Activated CD4-positive, alpha-beta T cell treated with anti-CD3 and anti-CD28 coated beads, Interleukin-2, amount 50 U/mL, for 48 hours (primary cell): ENCODE data around the gene CACNA1C.
A peak's percentile ranks its signal among the peaks of the same experiment; 100 is the strongest.
"Not testable (repeated sequence)": the region's sequence is repeated elsewhere in the genome, so short reads cannot be mapped to it uniquely, and the experiment has no call there.

Source experiments
- DNase-seq, 2 experiments: peaks; one replicate each; pipeline ENCODE4 v3.0.0-alpha.2; 2020

The CACNA1C gene

GRCh38 chr12:2685620-2686279 lies 633.0 kb downstream of the CACNA1C start:
- not testable (repeated sequence) for DNase-seq

DNA sequence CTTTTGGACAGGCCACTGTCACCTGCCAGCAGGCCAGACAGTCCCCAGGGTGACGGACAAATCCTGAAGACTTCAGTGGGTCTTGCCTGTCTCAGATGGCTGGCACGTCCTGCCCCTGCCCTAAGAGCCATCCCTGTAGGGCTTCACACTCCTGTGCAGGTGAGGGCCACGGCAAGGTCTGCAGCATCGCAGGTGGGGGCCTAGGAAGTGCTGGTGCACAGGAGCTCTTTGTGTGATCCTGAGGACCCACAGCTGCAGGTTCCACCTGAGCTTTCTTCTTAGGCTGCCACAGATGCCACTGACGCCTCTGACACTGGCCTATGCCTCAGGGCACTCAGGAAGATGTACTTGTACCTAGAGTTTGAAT lies 633.5 kb downstream of the CACNA1C start:
- DNase-seq = no peak

- DNase-seq = no peak
These were observed 634.3 kb downstream of the CACNA1C start for GRCh38 chr12:2687058-2687457.

DNA sequence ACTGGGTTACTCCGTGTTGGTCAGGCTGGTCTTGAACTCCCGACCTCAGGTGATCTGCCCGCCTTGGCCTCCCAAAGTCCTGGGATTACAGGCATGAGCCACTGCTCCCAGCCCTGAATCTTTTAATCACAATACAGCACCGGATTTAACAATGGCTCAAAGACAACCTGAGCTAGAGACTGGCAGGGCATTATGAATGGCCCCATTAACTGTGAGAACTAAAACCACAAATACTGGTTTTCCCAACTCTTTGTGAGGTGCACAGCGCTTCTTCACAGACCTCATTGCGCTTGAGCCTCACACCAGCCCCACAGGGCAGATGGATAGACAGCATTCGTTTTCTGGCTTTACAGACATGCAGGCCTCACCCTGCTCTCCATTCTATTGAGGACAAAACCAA lies 634.9 kb downstream of the CACNA1C start:
- DNase-seq = no peak

GRCh38 chr12:2688381-2688931 lies 635.7 kb downstream of the CACNA1C start:
- DNase-seq = no peak

GRCh38 chr12:2689393-2689792 lies 636.6 kb downstream of the CACNA1C start:
- DNase-seq = no peak

DNA sequence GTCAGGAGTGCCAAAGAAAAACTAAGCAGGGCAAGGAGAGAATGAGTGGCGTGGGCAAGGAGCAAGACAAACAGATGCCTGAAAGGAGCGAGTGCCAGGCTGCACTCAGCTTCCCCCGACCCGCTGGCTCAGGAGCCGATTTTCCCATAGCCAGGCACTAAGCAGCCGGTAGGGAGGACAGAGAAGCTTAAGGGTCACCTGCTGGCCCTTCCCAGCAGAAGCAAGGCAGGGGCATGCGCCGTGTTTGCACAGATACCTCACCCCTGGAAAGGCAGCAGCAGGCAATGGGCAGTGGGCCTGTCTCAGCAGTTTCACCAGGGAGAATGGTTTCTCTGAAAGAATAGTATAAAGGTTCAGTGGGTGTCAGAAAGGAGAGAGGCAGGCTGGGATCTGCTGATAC lies 637.1 kb downstream of the CACNA1C start:
- DNase-seq = no peak

DNA sequence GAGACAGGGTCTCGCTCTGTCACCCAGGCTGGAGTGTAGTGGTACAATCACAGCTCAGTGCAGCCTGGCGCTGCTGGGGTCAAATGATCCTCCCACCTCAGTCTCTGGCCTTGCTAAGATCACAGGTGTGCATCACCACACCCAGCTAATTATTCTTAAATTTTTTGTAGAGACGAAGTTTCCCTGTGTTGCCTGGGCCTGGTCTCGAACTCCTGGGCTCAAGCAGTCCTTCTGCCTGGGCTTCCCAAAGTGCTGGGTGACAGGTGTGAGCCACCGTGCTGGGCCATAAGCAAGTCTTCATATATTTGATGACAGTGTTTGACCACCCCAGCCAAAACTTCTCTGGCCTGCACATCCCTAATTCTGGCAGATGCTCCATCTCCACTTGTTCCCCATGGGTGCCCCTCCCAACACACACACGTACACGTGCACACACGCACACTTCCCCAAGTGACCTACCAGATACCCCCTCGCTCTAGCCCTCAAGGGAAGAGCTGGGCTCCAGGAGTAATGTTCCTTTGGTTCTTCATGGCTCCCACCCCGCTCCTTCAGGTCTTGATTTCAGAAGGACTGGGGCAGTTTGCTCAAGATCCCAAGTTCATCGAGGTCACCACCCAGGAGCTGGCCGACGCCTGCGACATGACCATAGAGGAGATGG lies 637.7 kb downstream of the CACNA1C start:
- DNase-seq = no peak

DNA sequence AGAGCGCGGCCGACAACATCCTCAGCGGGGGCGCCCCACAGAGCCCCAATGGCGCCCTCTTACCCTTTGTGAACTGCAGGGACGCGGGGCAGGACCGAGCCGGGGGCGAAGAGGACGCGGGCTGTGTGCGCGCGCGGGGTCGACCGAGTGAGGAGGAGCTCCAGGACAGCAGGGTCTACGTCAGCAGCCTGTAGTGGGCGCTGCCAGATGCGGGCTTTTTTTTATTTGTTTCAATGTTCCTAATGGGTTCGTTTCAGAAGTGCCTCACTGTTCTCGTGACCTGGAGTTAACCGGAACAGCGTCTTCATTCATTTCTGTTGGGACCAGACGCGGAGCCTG lies 638.2 kb downstream of the CACNA1C start:
- peak; percentile 56 to 68 for DNase-seq

- peak; percentile 41 to 57 for DNase-seq
These were observed 638.7 kb downstream of the CACNA1C start for GRCh38 chr12:2691345-2692071.

DNA sequence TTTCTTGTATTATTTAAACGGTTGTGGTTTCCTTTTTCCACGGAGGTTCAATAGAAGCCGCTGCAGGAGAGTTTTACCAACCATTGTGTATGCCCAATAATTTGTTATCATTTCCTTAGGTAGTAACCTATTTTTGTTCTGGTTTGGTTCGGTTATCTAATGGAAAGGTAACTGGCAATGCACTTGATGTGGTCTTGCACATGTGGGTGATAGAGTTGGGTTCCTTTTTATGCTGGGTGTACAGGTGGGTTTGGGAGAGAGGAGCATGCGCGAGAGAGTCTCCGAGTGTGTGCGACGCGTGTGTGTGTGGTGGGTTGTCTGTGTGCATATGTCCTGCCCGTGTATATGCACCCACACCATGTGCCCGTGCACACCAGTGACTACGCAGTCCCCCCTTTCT lies 639.3 kb downstream of the CACNA1C start:
- DNase-seq = no peak

DNA sequence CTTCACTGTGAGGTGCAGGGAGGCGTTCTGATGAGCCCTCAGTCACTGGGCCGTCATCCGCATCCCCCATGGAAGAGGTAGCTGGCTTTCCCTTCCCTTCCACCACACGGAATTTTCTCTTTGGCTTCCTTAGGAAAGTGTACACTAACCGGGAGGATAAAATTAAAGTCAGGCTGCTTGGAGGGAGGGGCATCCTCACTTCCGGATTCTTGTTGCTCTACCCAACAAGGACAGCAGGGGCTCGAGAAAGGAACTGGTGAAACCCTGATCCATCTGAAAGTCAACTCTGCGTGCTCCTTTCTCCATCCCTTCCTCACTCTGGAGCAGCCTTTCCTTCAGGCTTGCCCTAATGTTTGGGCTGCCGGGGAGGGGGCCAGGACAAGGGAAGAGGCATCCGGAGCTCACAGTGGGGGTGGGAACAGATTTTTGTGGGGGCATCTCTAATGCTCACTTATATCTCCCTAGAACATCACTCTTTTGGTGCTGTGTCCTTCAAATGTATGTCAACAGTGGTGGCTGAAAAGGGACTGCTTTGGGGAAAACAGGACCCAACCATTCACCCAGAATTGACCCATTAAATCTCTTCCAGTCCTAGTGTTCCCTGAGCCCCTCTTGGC lies 640.6 kb downstream of the CACNA1C start:
- no peak for DNase-seq

- DNase-seq = no peak
These were observed 641.3 kb downstream of the CACNA1C start for GRCh38 chr12:2693980-2694610.

DNA sequence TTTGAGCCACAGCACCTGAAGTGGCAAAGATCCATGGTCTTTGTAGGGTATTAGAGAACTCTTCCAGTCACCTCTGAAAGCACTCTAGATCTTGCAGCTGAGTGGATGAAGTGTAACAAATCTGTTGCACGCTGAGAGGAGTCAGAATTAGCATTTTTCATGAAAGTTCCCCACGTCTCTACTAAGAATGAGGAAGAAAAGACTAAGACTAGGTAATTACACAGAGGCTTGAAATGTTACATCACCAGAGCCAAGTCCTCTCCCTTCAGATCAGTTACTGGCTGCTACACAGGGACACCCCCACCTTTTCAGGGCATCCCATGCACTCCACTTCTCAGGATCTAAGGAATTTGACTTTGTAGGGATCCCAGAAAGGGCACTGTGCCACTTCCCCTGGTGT lies 643.3 kb downstream of the CACNA1C start:
- no peak for DNase-seq

DNA sequence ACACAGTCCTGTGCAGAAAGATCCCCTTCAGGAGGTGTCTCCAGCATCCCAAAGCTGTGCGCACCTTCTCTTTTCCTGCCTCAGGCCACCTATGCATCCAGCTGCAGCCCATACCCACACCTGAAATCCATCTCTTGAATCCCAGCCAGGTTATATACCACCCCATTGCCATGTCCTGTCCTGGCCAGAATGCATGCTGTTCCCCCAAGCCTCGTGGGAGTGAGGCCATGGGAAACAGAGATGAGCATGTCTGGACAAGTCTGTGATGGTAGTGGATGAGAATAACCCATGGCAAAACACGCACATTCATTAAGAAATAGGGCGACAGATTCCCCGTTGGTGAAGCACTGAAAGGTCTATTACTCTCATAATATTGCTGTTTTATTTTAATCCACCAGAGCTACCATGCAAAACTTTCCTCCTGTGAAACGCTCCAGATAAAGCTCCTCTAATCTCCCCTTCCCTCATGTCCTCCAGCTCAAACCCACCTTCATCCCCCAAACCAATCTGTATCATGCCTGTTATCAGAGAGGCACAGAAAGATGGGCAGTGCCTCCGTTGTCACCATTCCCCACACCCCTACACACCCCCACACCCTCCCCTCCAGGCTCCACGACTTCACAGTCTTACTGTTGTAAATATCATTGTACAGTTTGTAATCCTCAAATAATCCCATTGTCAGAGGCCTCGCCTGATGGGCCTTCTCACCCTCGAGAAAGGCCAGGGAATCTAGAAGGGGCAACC lies 644.4 kb downstream of the CACNA1C start:
- no peak for DNase-seq

DNA sequence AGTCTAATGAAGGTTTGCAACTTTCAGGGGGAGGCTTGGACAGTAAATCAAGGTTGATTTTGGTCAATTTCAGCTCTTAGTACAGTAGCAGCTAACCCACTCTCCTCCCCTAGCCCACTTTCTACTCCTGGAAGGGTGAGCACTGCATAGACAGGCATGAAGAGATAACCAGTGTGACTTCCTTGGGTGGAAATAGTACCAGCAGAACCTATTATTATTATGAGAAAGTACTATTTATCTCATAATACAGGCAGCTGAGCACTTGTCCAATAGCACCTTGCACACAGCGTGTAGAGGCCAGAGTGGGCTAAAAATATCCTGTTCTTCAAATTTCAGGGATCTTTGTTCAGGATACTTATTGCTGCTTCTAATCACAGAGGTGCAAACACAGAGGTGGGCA lies 645.8 kb downstream of the CACNA1C start:
- DNase-seq = no peak

GRCh38 chr12:2710701-2711100 lies 657.9 kb downstream of the CACNA1C start:
- DNase-seq = no peak

DNA sequence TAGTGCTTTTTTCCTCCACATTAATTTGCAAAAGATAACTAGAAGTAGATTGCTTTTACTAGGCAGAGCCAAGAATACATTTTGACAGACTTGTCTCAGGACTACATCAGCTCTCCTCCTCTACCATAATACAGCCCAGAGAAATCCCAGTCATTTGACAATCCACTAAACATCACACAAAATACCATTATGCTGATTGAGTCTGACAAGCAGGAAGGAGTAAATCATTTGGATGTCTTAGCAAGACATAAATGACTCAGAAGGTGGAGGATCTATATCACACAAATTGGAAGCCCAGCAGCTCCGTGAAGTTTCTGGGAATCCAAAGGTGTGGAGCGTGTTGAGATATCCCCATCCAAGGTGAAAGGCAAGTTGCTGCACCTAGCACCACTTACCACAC lies 666.6 kb downstream of the CACNA1C start:
- DNase-seq = no peak

DNA sequence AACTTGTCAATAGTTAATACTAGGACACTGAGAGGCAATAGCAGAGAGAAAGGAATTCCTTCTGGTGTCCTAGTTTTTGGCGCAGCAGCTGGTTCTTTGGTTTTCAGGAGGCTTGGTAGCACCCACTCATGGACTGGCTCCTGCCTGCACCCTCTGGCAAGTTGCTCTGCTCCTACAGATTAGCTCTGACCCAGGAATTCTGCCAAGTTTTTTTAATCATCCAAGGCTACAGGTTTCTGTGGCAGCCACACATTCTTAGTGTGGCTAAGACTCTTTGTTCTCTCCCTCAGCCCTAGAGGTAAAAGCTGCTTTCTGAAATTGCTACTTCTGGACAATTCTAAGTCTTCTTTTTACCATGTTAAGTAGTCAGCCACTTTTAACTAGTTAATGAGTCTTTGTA lies 670.0 kb downstream of the CACNA1C start:
- no peak for DNase-seq

- DNase-seq = no peak
These were observed 679.5 kb downstream of the CACNA1C start for GRCh38 chr12:2732290-2732689.

GRCh38 chr12:2733493-2734355 lies 680.9 kb downstream of the CACNA1C start:
- DNase-seq = no peak
